ENCODE results near the gene ZNF226.
A peak's percentile ranks its signal among the peaks of the same experiment; 100 is the strongest.
"Not testable (repeated sequence)": the region's sequence is repeated elsewhere in the genome, so short reads cannot be mapped to it uniquely, and the experiment has no call there.

Gene ZNF226
- 10.8 to 48.3 (median 17.2) reads per million in 3 experiments for total RNA-seq

DNA sequence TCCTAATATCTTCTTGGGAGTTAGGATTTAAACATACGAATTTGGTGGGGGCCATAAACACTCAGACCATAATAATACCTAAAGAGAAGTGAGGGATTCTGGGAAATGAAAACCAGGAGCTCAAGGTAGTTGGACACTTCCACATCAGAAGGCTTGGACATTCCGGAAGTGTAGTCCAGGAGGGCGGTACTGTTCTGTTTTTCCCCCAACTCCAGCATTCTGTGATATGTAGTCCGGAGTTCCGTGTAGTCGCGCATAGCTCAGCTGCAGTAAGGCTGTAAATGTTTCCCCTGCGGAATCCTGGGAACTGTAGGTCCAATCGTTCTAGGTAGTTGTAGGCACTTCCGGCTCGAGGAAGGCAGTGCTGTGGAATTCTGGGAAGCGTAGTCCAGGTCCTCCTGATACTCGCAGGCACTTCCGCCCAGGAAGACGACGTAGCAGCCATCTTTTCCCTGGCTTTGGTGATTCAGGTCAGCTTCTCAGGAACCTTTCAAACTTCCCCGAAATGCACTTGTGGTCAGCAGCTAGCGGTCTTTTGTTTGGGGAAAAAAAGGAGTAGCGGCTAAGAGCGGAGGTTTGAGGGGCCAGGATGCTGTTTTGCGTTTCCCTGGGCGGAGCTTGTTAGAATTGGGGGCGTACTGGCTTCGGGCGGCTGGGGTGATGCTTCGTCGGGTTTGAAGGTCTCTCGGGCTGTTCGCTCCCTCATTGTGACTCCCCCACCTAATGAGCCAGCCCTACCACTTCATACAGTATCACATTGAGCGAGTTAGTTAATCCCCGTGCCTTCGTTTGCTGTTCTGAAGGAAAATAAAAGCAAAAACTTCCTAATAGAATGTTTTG lies at the start of gene ZNF226:
ZNF226 (plus strand) TSS at position 428 of the 840 bp plus-strand sequence. CDS start 4,981 bp downstream, outside the sequence.
- DNase-seq, result peak; percentile 78

DNA sequence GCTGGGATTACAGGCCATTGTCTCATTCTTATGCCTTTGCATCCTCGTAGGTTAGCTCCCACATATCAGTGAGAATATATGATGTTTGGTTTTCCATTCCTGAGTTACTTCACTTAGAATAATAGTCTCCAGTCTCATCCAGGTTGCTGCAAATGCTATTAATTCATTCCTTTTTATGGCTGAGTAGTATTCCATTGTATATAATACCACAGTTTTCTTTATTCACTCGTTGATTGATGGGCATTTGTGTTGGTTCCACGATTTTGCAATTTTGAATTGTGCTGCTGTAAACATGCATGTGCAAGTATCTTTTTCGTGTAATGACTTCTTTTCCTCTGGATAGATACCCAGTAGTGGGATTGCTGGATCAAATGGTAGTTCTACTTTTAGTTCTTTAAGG lies 43.7 kb upstream of the ZNF226 start:
- not testable (repeated sequence) for DNase-seq

DNA sequence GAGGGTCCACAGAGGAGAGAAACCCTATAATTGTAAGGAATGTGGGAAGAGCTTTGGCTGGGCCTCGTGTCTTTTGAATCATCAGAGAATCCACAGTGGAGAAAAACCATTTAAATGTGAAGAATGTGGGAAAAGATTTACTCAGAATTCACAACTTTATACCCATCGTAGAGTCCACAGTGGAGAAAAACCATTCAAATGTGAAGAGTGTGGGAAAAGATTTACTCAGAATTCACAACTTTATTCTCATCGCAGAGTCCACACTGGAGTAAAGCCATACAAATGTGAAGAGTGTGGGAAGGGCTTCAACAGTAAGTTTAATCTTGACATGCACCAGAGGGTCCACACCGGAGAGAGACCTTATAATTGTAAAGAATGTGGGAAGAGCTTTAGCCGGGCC lies 32.9 kb upstream of the ZNF226 start:
- no peak for DNase-seq

DNA sequence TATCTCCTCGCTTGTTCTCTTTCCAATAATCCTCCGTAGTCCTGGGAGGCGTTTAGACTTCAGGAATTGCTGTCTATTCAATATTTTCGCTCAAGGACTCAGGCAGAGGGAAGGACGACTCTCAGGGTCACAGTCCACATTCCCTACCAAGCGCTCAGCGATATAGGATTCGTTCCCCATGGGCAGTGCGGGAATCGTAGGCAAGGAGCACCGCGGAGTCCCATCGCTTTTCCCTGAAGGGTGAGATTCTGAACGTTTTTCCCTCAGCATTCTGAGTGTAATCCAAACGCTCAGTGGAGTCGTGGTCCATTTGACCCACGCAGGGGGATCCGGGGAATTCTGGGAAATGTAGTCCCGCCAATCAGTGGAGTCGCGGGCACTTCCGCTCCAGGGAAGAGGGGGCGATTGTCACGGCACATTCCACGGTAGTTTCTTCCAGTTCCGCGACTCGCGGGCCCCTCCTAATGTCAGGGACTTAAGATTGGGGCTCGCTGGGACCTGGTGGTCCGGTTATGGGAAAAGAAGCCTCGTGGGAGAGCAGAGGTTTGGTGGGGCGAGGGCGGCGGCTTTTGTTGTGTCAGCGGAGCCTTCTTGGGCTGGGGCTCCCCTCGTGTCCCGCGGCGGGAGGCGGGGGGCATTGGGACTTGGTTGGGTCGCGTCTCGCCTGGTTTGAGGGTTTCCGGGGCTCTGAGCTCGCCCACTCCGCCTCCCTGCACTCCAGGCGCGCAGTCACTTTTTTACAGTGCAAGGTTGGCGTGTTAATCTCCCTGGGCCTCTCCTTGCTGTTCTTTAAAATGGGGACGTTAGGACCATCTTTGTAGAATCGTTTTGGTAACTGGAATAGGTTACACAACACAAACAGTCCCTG lies 23.5 kb upstream of the ZNF226 start, which contains the start of gene ZNF234:
ZNF234 (plus strand) TSS at position 364 of the 868 bp plus-strand sequence. CDS start 3,079 bp downstream, outside the sequence.
- peak; percentile 53 for DNase-seq

DNA sequence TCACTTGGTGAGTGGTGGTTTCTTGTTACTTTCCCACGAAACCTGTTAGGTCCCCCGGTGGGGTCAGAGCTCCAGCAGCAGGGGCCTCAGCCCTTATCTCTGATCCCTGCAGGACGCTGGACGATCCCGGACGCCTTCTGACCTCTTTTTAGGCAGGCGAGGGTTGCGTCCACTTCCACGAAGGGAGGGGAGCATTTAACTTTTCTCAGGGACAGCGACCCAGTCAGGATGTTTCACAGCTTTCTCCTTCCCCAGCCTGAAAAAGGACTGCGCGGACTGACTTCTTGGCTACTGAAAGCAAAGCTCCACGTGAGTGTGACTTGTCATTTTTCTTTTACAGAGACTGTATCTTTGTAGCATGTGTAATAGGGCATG lies 22.9 kb upstream of the ZNF226 start:
- DNase-seq, result no peak

DNA sequence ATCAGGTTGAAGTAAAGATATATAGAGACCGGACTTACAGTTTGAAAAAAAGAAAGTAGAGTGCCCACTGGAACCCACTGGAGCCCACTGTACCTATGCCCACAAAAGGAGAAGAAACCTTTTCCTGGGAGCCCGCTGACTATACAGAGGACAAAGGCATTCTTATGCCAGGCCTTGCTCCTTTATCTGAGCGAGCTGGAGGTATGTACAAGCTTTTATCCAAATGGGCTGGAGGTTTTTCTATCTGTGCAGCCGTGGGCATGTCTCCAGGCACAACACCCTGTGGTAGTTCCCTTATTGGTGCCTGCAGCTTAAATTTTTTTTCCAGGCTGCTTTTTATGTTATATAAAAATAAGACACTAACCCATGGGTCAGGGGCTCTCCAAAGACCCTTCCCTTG lies 15.1 kb upstream of the ZNF226 start:
- DNase-seq, result no peak

DNA sequence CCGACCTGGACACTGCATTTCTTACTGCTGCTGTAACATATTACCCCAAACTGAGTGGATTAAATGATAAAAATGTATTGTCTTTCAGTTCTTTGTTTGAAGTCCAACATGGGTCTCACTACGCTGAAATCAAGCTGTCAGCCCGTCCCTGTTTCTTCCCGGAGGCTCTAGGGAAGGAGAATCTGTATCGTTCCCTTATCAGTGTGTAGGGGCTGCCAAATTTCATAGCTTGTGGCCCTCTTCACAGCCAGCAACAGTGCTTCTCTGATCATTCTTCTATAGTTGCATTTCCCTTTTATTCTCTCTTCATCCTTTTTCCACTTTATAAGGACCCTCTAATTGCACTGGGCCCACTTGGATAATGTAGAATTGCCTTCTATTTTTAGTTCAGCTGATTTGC lies 13.4 kb upstream of the ZNF226 start:
- no peak for DNase-seq

DNA sequence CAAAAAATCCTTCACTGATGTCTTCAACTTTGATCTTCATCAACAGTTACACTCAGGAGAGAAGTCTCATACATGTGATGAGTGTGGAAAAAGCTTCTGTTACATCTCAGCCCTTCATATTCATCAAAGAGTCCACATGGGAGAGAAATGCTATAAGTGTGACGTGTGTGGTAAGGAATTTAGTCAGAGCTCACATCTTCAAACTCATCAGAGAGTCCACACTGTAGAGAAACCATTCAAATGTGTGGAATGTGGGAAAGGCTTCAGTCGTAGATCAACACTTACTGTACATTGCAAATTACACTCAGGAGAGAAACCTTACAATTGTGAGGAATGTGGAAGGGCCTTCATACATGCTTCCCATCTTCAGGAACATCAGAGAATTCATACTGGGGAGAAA lies 8.4 kb upstream of the ZNF226 start:
- DNase-seq, result no peak

DNA sequence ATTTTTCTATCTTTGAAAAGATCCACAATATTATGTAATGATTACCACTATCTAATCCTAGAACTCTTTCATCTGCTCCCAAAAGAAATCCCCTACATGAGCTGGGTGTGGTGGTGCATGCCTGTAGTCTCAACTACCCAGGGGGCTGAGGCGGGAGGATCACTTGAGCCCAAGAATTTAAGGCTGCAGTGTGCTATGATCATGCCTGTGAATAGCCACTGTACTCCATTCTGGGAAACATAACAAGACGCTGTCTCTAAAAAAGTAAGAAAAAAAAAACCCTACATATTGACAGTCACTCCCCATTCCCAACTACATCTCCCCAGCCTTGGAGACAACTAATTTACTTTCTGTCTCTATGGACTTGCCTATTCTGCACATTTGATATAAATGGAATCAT lies 1.1 kb upstream of the ZNF226 start:
- no peak for DNase-seq

DNA sequence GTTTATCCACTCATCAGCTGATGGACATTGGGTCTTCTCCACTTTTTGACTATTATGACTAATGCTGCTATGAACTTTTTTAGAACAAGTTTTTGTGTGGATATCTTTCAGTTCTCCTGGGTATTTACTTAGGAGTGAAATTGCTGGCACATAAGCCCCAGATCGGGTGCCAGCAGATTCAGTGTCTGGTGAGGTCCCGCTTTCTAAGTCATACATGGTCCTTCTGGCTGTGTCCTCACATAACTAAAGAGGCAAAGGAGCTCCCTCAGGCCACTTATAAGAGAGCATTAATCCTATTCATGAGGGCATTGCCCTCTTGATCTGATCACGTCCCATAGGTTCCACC lies 600 bp upstream of the ZNF226 start:
- DNase-seq, result no peak

DNA sequence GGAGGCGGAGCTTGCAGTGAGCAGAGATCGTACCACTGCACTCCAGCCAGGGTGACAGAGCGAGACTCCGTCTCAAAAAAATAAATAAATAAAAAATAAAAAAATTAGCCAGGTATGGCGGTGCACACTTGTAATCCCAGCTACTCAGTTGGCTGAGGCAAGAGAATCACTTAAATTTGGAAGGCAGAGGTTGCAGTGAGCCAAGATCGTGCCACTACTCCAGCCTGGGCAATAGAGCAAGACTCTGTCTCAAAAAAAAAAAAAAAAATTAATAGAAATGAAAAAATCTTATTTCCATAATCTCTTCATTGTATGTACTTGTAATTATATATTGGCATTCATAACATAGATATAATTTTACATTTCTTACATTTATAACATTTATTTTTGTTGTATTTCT lies 5.8 kb downstream of the ZNF226 start:
- DNase-seq, result not testable (repeated sequence)

DNA sequence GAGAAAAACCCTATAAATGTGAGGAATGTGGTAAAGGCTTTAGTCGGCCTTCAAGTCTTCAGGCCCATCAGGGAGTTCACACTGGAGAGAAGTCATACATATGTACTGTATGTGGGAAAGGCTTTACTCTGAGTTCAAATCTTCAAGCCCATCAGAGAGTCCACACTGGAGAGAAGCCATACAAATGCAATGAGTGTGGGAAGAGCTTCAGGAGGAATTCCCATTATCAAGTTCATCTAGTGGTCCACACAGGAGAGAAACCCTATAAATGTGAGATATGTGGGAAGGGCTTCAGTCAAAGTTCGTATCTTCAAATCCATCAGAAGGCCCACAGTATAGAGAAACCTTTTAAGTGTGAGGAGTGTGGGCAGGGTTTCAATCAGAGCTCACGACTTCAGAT lies 11.7 kb downstream of the ZNF226 start:
- DNase-seq, result no peak

DNA sequence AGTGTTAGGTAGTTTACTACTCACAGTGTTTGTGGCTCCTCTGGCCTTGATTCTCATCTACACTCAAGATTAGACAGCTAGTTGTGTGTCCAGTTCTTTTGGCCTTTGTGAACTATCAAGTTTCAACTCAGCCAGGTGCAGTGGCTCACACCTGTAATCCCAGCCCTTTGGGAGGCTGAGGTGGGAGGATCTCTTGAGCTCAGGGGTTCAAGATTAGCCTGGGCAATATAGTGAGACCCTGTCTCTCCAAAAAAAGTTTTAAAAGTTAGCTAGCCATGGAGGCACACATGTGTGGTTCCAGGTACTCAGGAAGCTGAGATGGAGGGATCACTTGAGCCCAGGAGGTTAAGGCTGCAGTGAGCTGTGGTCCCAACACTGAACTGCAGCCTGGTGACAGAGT lies 16.1 kb downstream of the ZNF226 start:
- DNase-seq, result no peak

DNA sequence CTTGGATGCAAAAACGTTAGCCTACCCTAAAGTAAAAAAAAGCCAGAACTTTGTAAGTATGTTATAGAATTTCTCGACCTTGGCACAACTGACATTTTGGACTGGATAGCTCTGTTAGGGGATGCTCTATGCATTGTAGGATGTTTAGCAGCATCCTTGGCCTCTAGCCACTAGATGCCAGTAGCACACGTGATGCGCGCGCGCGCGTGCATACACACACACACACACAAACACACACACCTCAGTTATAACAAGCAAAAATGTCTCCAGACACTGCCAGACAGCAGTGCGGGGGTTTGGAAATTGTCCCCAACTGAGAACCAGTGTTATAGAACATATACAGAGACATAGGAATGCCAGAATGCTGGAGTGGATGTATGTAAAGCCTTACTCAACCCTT lies 17.2 kb downstream of the ZNF226 start:
- DNase-seq, result no peak

DNA sequence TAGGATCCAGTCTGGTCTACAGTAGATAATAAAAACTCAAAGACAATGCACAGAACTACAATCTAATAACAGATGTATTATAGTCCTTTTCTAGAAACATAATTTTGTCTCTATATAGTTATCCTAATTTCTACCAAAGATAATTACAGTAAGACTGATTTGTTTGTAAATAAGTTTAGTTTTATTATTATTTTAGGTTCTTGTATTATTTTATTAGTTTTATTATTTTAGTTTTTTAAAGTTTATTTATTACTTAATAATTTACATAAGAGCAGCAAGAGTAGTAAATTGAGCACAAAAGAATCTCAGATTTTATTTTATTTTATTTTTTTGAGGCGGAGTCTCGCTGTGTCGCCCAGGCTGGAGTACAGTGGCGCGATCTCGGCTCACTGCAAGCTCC lies 25.1 kb downstream of the ZNF226 start:
- DNase-seq, result no peak

DNA sequence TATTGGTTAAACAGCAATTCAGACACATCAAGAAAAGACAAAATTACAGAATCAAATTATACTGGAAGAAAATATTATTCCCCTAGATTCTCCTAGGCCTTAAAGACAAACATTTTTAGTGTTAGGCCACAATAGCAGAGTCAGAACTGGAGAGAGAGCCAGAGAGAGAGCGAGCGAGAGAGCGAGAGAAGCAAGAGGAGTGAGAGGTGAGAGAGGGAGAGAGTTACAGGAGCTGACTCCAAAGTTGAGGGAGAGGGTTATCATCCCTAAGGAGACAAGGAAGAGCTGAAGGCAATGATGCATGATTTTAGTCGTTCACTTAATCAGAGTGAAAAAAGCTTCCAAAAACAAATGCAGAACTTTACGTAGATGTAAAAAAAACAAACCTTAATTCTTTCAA lies 27.2 kb downstream of the ZNF226 start:
- no peak for DNase-seq

DNA sequence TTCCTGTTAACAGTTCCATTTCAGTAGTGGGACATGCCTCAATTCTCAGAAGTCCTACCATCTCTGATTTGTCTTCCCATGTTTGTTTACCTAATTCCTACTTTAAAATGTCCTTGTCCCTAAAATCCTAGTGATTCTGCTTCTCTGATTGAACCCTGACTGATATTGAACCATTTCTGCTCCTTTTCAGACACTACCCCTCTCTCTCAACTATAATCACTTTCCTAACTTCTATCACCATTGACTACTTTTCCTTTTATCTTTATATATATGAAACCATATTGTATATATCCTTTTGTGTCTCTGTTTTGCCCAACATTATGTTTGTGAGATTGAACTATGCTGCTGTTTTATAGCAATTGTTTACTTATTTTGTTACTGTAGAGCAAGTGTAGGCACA lies 31.9 kb downstream of the ZNF226 start:
- no peak for DNase-seq

DNA sequence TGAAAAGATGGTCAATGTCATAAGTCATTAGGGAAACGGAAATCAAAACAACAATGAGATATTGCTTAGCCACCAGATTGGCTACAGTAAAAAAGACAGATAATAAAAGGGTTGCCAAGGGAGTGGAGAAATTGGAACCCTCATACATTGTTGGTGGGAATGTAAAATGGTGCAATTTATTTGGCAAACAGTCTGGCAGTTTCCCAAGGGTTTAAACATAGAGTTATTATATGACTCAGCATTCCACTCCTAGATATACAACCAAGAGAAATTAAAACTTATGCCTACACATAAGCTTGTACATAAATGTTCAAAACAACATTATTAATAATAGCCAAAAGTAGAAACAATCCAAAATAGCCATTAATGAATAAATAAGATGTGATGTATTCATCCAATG lies 37.6 kb downstream of the ZNF226 start:
- DNase-seq, result no peak

DNA sequence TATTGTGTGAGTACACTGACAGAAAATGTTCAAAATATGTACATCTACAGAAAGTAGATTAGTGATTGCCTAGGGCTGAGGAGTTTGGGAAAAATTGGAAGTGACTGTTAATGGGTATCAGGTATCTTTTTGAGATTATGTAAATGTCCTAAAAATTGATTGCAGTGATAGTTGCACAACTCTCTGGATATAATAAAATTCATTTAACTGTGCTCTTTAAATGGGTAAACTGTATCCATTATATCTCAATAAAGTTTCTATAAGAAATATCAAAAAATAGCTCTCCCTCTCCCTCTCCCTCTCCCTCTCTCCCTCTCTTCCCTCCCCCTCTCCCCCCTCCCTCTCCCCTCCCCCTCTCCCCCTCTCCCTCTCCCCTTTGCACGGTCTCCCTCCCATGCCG lies 38.1 kb downstream of the ZNF226 start:
- no peak for DNase-seq

DNA sequence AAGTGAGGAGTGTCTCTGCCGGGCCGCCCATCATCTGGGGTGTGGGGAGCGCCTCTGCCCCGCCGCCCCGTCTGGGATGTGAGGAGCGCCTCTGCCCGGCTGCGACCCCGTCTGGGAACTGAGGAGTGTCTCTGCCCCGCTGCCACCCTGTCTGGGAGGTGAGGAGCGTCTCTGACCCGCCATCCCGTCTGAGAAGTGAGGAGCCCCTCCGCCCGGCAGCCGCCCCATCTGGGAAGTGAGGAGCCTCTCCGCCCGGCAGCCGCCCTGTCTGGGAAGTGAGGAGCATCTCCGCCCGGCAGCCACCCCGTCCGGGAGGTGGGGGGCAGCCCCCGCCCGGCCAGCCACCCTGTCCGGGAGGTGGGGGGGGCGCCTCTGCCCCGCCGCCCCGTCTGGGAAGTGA lies 39.0 kb downstream of the ZNF226 start:
- not testable (repeated sequence) for DNase-seq

DNA sequence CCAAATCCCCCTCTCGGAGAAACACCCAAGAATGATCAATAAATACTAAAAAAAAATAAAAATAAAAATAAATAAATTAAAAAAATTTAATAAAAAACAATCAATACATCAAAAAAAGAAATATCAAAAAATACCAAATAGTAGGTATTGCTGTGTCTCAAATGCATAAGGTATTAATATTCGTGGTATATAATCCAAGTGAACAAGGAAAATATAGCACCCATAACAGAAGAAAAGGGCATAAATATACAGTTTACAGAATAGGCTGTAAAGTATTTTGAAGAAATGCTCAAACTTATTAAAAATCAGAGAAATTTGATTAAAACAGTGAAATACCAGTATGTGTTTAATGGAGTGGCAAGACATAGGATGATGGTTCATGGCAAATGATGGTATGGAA lies 39.9 kb downstream of the ZNF226 start:
- no peak for DNase-seq

DNA sequence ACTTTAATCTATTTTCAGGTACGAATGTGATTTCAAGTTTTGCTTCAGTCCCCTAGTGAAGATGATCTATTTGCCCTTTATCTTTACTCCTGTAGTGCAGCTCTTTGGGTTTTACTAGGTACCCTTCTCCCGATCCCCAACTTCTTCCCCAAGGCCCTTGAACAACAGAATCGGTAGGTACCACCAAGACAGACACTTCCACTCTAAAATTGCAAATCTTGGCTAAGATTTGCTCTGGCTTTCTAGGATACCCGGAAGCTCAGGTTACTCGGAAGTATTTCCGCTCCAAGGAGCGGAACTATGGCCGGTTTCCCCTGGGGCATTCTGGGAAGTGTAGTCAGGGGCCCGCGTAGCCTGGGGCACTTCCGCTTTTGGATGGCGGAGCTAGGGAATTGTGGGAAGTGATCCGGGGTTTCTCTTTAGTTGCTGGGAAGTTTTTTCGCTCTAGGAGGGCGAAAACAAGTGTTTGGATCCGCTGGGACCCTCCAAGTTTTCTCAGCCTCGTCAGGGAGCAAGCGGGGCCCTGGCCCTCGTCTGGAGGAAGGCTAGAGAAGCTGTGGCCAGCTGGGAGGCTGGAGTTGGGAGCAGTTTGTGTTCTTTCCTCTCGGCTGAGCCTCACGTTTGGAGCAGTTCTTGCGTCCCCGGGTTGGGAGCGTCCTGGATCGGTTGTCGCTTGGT lies 42.4 kb downstream of the ZNF226 start:
- DNase-seq, result peak; percentile 72

DNA sequence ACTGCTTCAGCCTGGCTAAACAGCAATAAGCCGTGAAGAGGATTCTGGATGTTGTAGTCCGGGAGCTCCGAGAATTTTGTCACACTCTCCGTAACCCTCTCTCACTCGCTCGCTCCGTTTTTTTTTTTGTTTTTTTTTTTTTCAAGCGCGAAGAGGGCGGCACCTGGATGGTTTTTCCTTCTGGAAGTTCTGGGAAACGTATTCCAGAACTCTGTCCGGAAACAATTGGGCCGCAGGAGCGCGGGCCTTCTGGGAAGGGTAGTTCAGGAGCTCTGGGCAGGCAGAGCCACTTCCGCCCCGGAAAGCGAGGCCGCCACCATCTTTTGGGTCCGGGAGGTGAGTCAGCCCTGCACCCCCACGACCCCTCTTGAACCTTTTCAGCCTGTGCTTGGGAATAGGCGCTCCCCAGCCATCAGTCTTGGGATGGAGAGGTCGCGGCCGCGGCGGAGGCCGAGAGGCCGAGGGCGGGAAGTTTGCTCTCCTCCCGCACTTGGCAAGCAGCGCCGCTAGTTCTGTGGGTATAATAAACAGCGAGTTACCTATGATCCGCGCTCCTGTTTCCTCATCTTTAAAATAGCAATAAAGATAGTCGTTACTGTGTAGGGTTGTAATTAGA lies 47.5 kb downstream of the ZNF226 start, which contains the start of gene ZNF227:
ZNF227 (plus strand) TSS at position 283 of the 616 bp plus-strand sequence. CDS start 5,261 bp downstream, outside the sequence.
- DNase-seq, result peak; percentile 74

All from central memory CD4-positive, alpha-beta T cell (primary cell).